IMR-90 (cell line): ENCODE results near the gene MCUB.

Source experiments
- FOS ChIP-seq: fragments of 150-350 bp; IDR thresholded peaks from 2 replicates; pipeline ENCODE4 v1.6.1; 2016; ENCODE audit warnings: low read depth, low read length
- POLR2A ChIP-seq: IDR thresholded peaks from 2 replicates; pipeline ENCODE4 v1.6.1; 2012; ENCODE audit warnings: mild to moderate bottlenecking, low read depth, low read length
- SMC3 ChIP-seq: fragments of 150-350 bp; IDR thresholded peaks from 2 replicates; pipeline ENCODE4 v1.6.1; 2016; ENCODE audit warnings: low read depth, mild to moderate bottlenecking, antibody characterized with exemption, low read length, moderate library complexity
- TF ChIP-seq, protein P1 (sequence below): conservative IDR thresholded peaks from 2 replicates; pipeline ENCODE4 v1.5.1; 2012; ENCODE audit warnings: mild to moderate bottlenecking, low read depth, low read length, improper control_type of control experiment

DNA sequence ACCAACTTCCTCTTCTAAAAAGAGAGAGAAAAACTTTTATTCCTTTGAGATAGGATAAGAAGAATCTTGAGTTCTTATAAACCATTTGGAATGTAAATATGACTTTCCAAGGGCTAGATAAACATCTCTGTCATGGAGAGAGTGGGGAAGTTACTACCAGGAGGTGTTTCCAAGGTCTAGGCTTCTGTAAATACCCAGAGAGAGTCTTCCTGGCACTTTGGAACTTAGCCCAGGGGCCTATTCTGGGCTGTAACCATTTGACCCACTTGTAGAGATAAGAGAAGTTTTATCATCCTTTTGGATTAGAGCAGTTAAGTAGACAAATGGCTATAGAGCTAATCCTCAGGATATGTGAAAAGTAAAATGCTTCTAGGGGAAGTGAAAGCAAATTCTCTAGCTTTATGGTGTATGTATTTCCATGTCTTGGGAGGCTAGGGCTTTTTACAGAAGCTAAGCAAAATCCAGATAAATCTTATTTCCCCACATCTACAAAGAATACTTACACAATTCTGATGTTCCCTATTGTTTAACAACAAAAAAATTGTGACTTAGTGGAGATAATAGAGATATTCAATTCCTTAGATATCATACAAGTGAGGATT, 51.1 kb downstream of the MCUB start:
- TF ChIP-seq POLR2A (no peak), FOS (no peak), SMC3 (no peak)
- TF ChIP-seq, protein P1, sequence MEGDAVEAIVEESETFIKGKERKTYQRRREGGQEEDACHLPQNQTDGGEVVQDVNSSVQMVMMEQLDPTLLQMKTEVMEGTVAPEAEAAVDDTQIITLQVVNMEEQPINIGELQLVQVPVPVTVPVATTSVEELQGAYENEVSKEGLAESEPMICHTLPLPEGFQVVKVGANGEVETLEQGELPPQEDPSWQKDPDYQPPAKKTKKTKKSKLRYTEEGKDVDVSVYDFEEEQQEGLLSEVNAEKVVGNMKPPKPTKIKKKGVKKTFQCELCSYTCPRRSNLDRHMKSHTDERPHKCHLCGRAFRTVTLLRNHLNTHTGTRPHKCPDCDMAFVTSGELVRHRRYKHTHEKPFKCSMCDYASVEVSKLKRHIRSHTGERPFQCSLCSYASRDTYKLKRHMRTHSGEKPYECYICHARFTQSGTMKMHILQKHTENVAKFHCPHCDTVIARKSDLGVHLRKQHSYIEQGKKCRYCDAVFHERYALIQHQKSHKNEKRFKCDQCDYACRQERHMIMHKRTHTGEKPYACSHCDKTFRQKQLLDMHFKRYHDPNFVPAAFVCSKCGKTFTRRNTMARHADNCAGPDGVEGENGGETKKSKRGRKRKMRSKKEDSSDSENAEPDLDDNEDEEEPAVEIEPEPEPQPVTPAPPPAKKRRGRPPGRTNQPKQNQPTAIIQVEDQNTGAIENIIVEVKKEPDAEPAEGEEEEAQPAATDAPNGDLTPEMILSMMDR, result no peak
